NK-92 (cell line): ENCODE results near the gene LRCOL1.

Experiments
- DNase-seq: peaks from one replicate; lab custom pipeline; 2025; ENCODE audit not compliant: unreplicated experiment; lab: John Stamatoyannopoulos, UW

Gene LRCOL1

GRCh38 chr12:132569856-132570480 lies 40.4 kb downstream of the LRCOL1 start:
- no peak for DNase-seq

- DNase-seq, result no peak
Observed at GRCh38 chr12:132568826-132569480, 41.4 kb downstream of the LRCOL1 start.

GRCh38 chr12:132568301-132568700 lies 42.1 kb downstream of the LRCOL1 start:
- DNase-seq, result no peak

GRCh38 chr12:132566516-132567131 lies 43.8 kb downstream of the LRCOL1 start:
- DNase-seq, result no peak

GRCh38 chr12:132565365-132565764 lies 45.0 kb downstream of the LRCOL1 start:
- DNase-seq, result no peak

- no peak for DNase-seq
Observed at GRCh38 chr12:132563911-132564310, 46.5 kb downstream of the LRCOL1 start.

- DNase-seq, result no peak
Observed at GRCh38 chr12:132562489-132563021, 47.8 kb downstream of the LRCOL1 start.

- DNase-seq, result no peak
Observed at GRCh38 chr12:132561427-132562156, 48.8 kb downstream of the LRCOL1 start.

- no peak for DNase-seq
Observed at GRCh38 chr12:132560614-132561426, 49.6 kb downstream of the LRCOL1 start.

- no peak for DNase-seq
Observed at GRCh38 chr12:132560364-132560613, 50.1 kb downstream of the LRCOL1 start.

- DNase-seq, result no peak
Observed at GRCh38 chr12:132559652-132560363, 50.6 kb downstream of the LRCOL1 start.

- DNase-seq, result no peak
Observed at GRCh38 chr12:132558861-132559623, 51.3 kb downstream of the LRCOL1 start.

GRCh38 chr12:132558042-132558856 lies 52.1 kb downstream of the LRCOL1 start:
- no peak for DNase-seq

GRCh38 chr12:132557291-132558015 lies 52.9 kb downstream of the LRCOL1 start:
- DNase-seq, result no peak

GRCh38 chr12:132556801-132557200 lies 53.6 kb downstream of the LRCOL1 start:
- DNase-seq, result no peak

- DNase-seq, result no peak
Observed at GRCh38 chr12:132556216-132556615, 54.2 kb downstream of the LRCOL1 start.

GRCh38 chr12:132555686-132556085 lies 54.7 kb downstream of the LRCOL1 start:
- DNase-seq, result no peak
